ENCODE results near the gene DSCAM. TPM values are rescaled to one million over a fixed set of nuclear protein-coding genes. Genes with fewer than 3 reads are reported as not detected.

Gene DSCAM
- total and polyA plus RNA-seq, 2 donors (not counting 3 experiments of a cell fraction or from before 2014, with no cell fraction given): not detected

GRCh38 chr21:40622531-40622930 lies 224.4 kb downstream of the DSCAM start:
- Histone ChIP-seq H4K20me1 (replicated peaks; ENCODE audit: control insufficient read depth, extremely low read depth, insufficient read depth, low read length) (no peaks in the 10 kb centered on the region), H3K9me3 (replicated peaks; ENCODE audit: control insufficient read depth, insufficient read depth, low read length) (peaks cover 5% of the 10 kb centered on the region), H2AFZ (ENCODE audit: low read depth, low read length) (no peak overlapping the region), H3K4me3 (replicated peaks in 1 of 3; ENCODE audit: insufficient read depth in 1 of 3, low read depth in 1 of 3, low read length in 3 of 3) (no peak overlapping the region), H3K36me3 (ENCODE audit: control insufficient read depth in 2 of 2, extremely low read depth in 1 of 2, insufficient read depth in 2 of 2, low read length in 2 of 2) (no peaks in the 10 kb centered on the region), H3K79me2 (ENCODE audit: control insufficient read depth, insufficient read depth, low read length) (no peaks in the 10 kb centered on the region), H3K4me2 (ENCODE audit: insufficient read depth, low read length) (no peak overlapping the region), H3K9ac (replicated peaks; ENCODE audit: extremely low read depth, insufficient read depth, low read length) (no peak overlapping the region), H3K27me3 (ENCODE audit: control insufficient read depth in 2 of 2, insufficient read depth in 2 of 2, low read length in 2 of 2) (no peaks in the 10 kb centered on the region), H3K4me1 (ENCODE audit: control insufficient read depth, extremely low read depth, insufficient read depth, low read length) (no peaks in the 10 kb centered on the region), H3K9me1 (replicated peaks; ENCODE audit: control insufficient read depth, extremely low read depth, insufficient read depth, low read length) (no peaks in the 10 kb centered on the region), H3K27ac (ENCODE audit: insufficient read depth, low read depth, low read length) (no peak overlapping the region)
- TF ChIP-seq GATA2 (IDR thresholded peaks at IDR 0.05; ENCODE audit: insufficient read depth, insufficient read length, low read depth, low read length): no peak
- no peak for TF ChIP-seq EZH2 (IDR thresholded peaks at IDR 0.05; ENCODE audit: borderline replicate concordance, low read depth, low read length, severe bottlenecking)
- no peak for TF ChIP-seq POLR2AphosphoS5 (IDR thresholded peaks at IDR 0.05; ENCODE audit: insufficient read depth, low read depth, low read length)
- TF ChIP-seq FOS (IDR thresholded peaks at IDR 0.05; ENCODE audit: borderline replicate concordance, insufficient read depth, low read length): no peak
- DNase-seq (ENCODE audit: low read depth, low spot score) (no peak), FAIRE-seq (no peak)
- ChIA-PET POLR2A (no interaction called here), CTCF (no interaction called here)
- no TSS peak for BruUV-seq (replicated peaks)
- dilution Hi-C loops (cut with MboI; ENCODE audit: extremely low pct_ligation_motif_present, low sequenced_read_pairs): no loop called here
- intact Hi-C loops (cut with micrococcal nuclease): no loop called here

- Histone ChIP-seq H3K27ac (ENCODE audit: insufficient read depth, low read depth, low read length) (no peak overlapping the region), H3K27me3 (ENCODE audit: control insufficient read depth in 2 of 2, insufficient read depth in 2 of 2, low read length in 2 of 2) (no peaks in the 10 kb centered on the region), H4K20me1 (replicated peaks; ENCODE audit: control insufficient read depth, extremely low read depth, insufficient read depth, low read length) (no peaks in the 10 kb centered on the region), H3K4me3 (replicated peaks in 1 of 3; ENCODE audit: insufficient read depth in 1 of 3, low read depth in 1 of 3, low read length in 3 of 3) (no peak overlapping the region), H3K36me3 (ENCODE audit: control insufficient read depth in 2 of 2, extremely low read depth in 1 of 2, insufficient read depth in 2 of 2, low read length in 2 of 2) (no peaks in the 10 kb centered on the region), H3K4me1 (ENCODE audit: control insufficient read depth, extremely low read depth, insufficient read depth, low read length) (no peaks in the 10 kb centered on the region), H3K9me3 (replicated peaks; ENCODE audit: control insufficient read depth, insufficient read depth, low read length) (peaks cover 7% of the 10 kb centered on the region), H2AFZ (ENCODE audit: low read depth, low read length) (no peak overlapping the region), H3K79me2 (ENCODE audit: control insufficient read depth, insufficient read depth, low read length) (no peaks in the 10 kb centered on the region), H3K9ac (replicated peaks; ENCODE audit: extremely low read depth, insufficient read depth, low read length) (no peak overlapping the region), H3K4me2 (ENCODE audit: insufficient read depth, low read length) (no peak overlapping the region), H3K9me1 (replicated peaks; ENCODE audit: control insufficient read depth, extremely low read depth, insufficient read depth, low read length) (no peaks in the 10 kb centered on the region)
- TF ChIP-seq POLR2AphosphoS5 (IDR thresholded peaks at IDR 0.05; ENCODE audit: insufficient read depth, low read depth, low read length): no peak
- TF ChIP-seq MYC (IDR thresholded peaks at IDR 0.05; ENCODE audit: low read depth, low read length): no peak
- TF ChIP-seq GATA2 (IDR thresholded peaks at IDR 0.05; ENCODE audit: insufficient read depth, insufficient read length, low read depth, low read length): no peak
- no peak for TF ChIP-seq MAX (IDR thresholded peaks at IDR 0.05; ENCODE audit: insufficient read depth, insufficient read length)
- TF ChIP-seq FOS (IDR thresholded peaks at IDR 0.05; ENCODE audit: borderline replicate concordance, insufficient read depth, low read length): no peak
- no peak for TF ChIP-seq EZH2 (IDR thresholded peaks at IDR 0.05; ENCODE audit: borderline replicate concordance, low read depth, low read length, severe bottlenecking)
- TF ChIP-seq POLR2A (IDR thresholded peaks at IDR 0.05; ENCODE audit: low read depth, low read length): no peak
- no peak for TF ChIP-seq JUN (IDR thresholded peaks at IDR 0.05; ENCODE audit: borderline replicate concordance, insufficient read depth, insufficient read length, low read depth)
- TF ChIP-seq CTCF (IDR thresholded peaks at IDR 0.05; ENCODE audit: extremely low read depth in 1 of 2, insufficient read depth in 1 of 2, low read depth in 1 of 2, low read length in 2 of 2): no peak
- ChIA-PET CTCF (no interaction called here), POLR2A (no interaction called here)
- DNase-seq (ENCODE audit: low read depth, low spot score) (no peak), FAIRE-seq (no peak)
- dilution Hi-C loops (cut with MboI; ENCODE audit: extremely low pct_ligation_motif_present, low sequenced_read_pairs): no loop called here
- BruUV-seq (replicated peaks): no TSS peak
- intact Hi-C loops (cut with micrococcal nuclease): no loop called here
Measured at GRCh38 chr21:40620386-40621145, 226.4 kb downstream of the DSCAM start.
